ENCODE data around the gene WNT9A.

The WNT9A gene

GRCh38 chr1:227869279-227869842, 78.4 kb downstream of the WNT9A start:
- no peak overlapping the region for H3K4me3 ChIP-seq (ENCODE audit: low read depth, low read length)
- TF ChIP-seq ZNF670 (tag by site-specific recombination; IDR thresholded peaks at IDR 0.05; ENCODE audit: low read depth) (no peak), ZNF23 (tag by site-specific recombination; IDR thresholded peaks at IDR 0.05; ENCODE audit: borderline replicate concordance) (no peak), ZNF114 (tag by site-specific recombination; IDR thresholded peaks at IDR 0.05) (no peak), ZNF335 (tag by site-specific recombination; conservative IDR thresholded peaks at IDR 0.05) (no peak), ZNF155 (tag by site-specific recombination; IDR thresholded peaks at IDR 0.05) (no peak), ZNF426 (tag by site-specific recombination; IDR thresholded peaks at IDR 0.05) (no peak), MEIS1 (CRISPR knock-in tag; IDR thresholded peaks at IDR 0.05; ENCODE audit: borderline replicate concordance) (no peak), ZNF837 (tag by site-specific recombination; IDR thresholded peaks at IDR 0.05) (no peak), ZNF10 (tag by site-specific recombination; IDR thresholded peaks at IDR 0.05) (no peak), ZNF707 (tag by site-specific recombination; IDR thresholded peaks at IDR 0.05) (no peak), EGR2 (tag by site-specific recombination; IDR thresholded peaks at IDR 0.05; ENCODE audit: low read depth) (no peak), ZNF174 (tag by site-specific recombination; IDR thresholded peaks at IDR 0.05) (no peak), ZBTB7A (tag by site-specific recombination; IDR thresholded peaks at IDR 0.05; ENCODE audit: low read depth) (no peak), ZNF239 (tag by site-specific recombination; IDR thresholded peaks at IDR 0.05) (no peak)
- TF ChIP-seq, protein P1, sequence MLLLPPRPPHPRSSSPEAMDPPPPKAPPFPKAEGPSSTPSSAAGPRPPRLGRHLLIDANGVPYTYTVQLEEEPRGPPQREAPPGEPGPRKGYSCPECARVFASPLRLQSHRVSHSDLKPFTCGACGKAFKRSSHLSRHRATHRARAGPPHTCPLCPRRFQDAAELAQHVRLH (tag by site-specific recombination; IDR thresholded peaks at IDR 0.05) = no peak
- TF ChIP-seq, protein P2, sequence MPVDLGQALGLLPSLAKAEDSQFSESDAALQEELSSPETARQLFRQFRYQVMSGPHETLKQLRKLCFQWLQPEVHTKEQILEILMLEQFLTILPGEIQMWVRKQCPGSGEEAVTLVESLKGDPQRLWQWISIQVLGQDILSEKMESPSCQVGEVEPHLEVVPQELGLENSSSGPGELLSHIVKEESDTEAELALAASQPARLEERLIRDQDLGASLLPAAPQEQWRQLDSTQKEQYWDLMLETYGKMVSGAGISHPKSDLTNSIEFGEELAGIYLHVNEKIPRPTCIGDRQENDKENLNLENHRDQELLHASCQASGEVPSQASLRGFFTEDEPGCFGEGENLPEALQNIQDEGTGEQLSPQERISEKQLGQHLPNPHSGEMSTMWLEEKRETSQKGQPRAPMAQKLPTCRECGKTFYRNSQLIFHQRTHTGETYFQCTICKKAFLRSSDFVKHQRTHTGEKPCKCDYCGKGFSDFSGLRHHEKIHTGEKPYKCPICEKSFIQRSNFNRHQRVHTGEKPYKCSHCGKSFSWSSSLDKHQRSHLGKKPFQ (tag by site-specific recombination; IDR thresholded peaks at IDR 0.05) = no peak
- TF ChIP-seq, protein P3, sequence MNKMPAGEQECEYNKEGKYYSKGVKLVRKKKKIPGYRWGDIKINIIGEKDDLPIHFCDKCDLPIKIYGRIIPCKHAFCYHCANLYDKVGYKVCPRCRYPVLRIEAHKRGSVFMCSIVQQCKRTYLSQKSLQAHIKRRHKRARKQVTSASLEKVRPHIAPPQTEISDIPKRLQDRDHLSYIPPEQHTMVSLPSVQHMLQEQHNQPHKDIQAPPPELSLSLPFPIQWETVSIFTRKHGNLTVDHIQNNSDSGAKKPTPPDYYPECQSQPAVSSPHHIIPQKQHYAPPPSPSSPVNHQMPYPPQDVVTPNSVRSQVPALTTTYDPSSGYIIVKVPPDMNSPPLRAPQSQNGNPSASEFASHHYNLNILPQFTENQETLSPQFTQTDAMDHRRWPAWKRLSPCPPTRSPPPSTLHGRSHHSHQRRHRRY (tag by site-specific recombination; IDR thresholded peaks at IDR 0.05) = no peak

More at GRCh38 chr1:227869279-227869842, 78.4 kb downstream of the WNT9A start:
- POLR2A ChIA-PET = interaction anchor here (0.6 kb wide), 1 partner anchor 133 kb away, joined by 5 read pairs; no protein-coding TSS in a partner anchor
- H3K36me3 ChIP-seq (ENCODE audit: control insufficient read depth in 2 of 2, insufficient read depth in 1 of 2, low read length in 2 of 2) = no peaks in the 10 kb centered on the region
- no peaks in the 10 kb centered on the region for H3K4me1 ChIP-seq (ENCODE audit: control insufficient read depth, insufficient read depth, low read length)
- H3K9me3 ChIP-seq (ENCODE audit: control insufficient read depth, insufficient read depth, low read depth, low read length) = no peaks in the 10 kb centered on the region
- CTCF ChIA-PET = no interaction called here
- H3K27ac ChIP-seq (ENCODE audit: extremely low read depth, low read depth, low read length) = no peak overlapping the region

Measured in HEK293 (cell line).